HG03045 (cell line): ENCODE measurements around the gene NUP35.

Source experiments
- ATAC-seq: cut with Tn5 transposase; IDR thresholded peaks from one replicate; pipeline ENCODE4 v1.9.1; 2021; ENCODE audit warnings: mild to moderate bottlenecking, moderate library complexity; ENCODE audit not compliant: unreplicated experiment

NUP35 gene

GRCh38 chr2:183207110-183207509, 82.9 kb downstream of the NUP35 start:
- no peak for ATAC-seq

- no peak for ATAC-seq
Measured at GRCh38 chr2:183209395-183210028, 85.3 kb downstream of the NUP35 start.
